SK-N-SH treated with all-trans-retinoic acid at 6 μM for 48 hours (cell line): ENCODE data around the gene CCSER1.

Source experiments
- ATAC-seq: fragments of 200-7000 bp; cut with Tn5 transposase; 3 replicates; pipeline ENCODE4 v1.9.1; 2020; ENCODE audit warnings: mild to moderate bottlenecking, moderate library complexity
- ARNTL ChIP-seq: fragments of 450-650 bp; formaldehyde crosslinking; IDR thresholded peaks from 2 replicates; pipeline ENCODE4 v1.5.0; 2020; ENCODE audit warnings: low read depth, mild to moderate bottlenecking, moderate library complexity, borderline replicate concordance
- BACH2 ChIP-seq: fragments of 250-450 bp; sonication (Bioruptor Pico); IDR thresholded peaks from 2 replicates; pipeline ENCODE4 v1.9.0; 2021; ENCODE audit warnings: mild to moderate bottlenecking, borderline replicate concordance
- CREB5 ChIP-seq: fragments of 250-450 bp; sonication (Bioruptor Pico); IDR thresholded peaks from 2 replicates; pipeline ENCODE4 v1.5.1; 2020; ENCODE audit warnings: low read depth, mild to moderate bottlenecking, moderate library complexity
- CSDC2 ChIP-seq: fragments of 250-450 bp; sonication (Bioruptor Pico); IDR thresholded peaks from 2 replicates; pipeline ENCODE4 v1.5.0; 2020; ENCODE audit warnings: mild to moderate bottlenecking, moderate library complexity
- CSRNP3 ChIP-seq: fragments of 250-450 bp; sonication (Bioruptor Pico); IDR thresholded peaks from 2 replicates; pipeline ENCODE4 v1.5.1; 2021; ENCODE audit warnings: mild to moderate bottlenecking, moderate library complexity
- ESRRG ChIP-seq: fragments of 250-450 bp; sonication (Bioruptor Pico); IDR thresholded peaks from 2 replicates; pipeline ENCODE4 v1.6.1; 2021; ENCODE audit warnings: mild to moderate bottlenecking
- GLIS3 ChIP-seq: fragments of 250-450 bp; sonication (Bioruptor Pico); IDR thresholded peaks from 2 replicates; pipeline ENCODE4 v1.5.0; 2020; ENCODE audit warnings: mild to moderate bottlenecking, moderate library complexity
- ISL1 ChIP-seq: fragments of 250-450 bp; sonication (Bioruptor Pico); IDR thresholded peaks from 2 replicates; pipeline ENCODE4 v2.1.2; 2022; ENCODE audit warnings: mild to moderate bottlenecking, moderate library complexity
- OSR1 ChIP-seq: fragments of 250-450 bp; sonication (Bioruptor Pico); IDR thresholded peaks from 2 replicates; pipeline ENCODE4 v1.8.0; 2022; ENCODE audit warnings: moderate library complexity, mild to moderate bottlenecking, inconsistent platforms
- POU6F1 ChIP-seq: fragments of 250-450 bp; sonication (Bioruptor Pico); IDR thresholded peaks from 2 replicates; pipeline ENCODE4 v1.8.0; 2021; ENCODE audit warnings: low read depth, mild to moderate bottlenecking, moderate library complexity, borderline replicate concordance
- PPARA ChIP-seq: fragments of 250-450 bp; sonication (Bioruptor Pico); IDR thresholded peaks from 2 replicates; pipeline ENCODE4 v1.5.0; 2020; ENCODE audit warnings: mild to moderate bottlenecking, borderline replicate concordance
- RARB ChIP-seq: fragments of 250-450 bp; sonication (Bioruptor Pico); IDR thresholded peaks from 2 replicates; pipeline ENCODE4 v1.8.0; 2021; ENCODE audit warnings: mild to moderate bottlenecking, moderate library complexity
- SNAI2 ChIP-seq: fragments of 250-450 bp; sonication (Bioruptor Pico); IDR thresholded peaks from 2 replicates; pipeline ENCODE4 v1.5.0; 2020; ENCODE audit warnings: mild to moderate bottlenecking, moderate library complexity
- TCF4 ChIP-seq: fragments of 250-450 bp; sonication (Bioruptor Pico); IDR thresholded peaks from 2 replicates; pipeline ENCODE4 v1.8.0; 2021; ENCODE audit warnings: mild to moderate bottlenecking, moderate library complexity, borderline replicate concordance
- TOX ChIP-seq: fragments of 250-450 bp; sonication (Bioruptor Pico); IDR thresholded peaks from 2 replicates; pipeline ENCODE4 v1.8.0; 2021; ENCODE audit warnings: mild to moderate bottlenecking, moderate library complexity, borderline replicate concordance
- TSHZ2 ChIP-seq: fragments of 250-450 bp; sonication (Bioruptor Pico); IDR thresholded peaks from 2 replicates; pipeline ENCODE4 v1.5.0; 2020; ENCODE audit warnings: mild to moderate bottlenecking, moderate library complexity
- ZC3H10 ChIP-seq: fragments of 250-450 bp; sonication (Bioruptor Pico); IDR thresholded peaks from 2 replicates; pipeline ENCODE4 v1.5.1; 2021; ENCODE audit warnings: mild to moderate bottlenecking, moderate library complexity
- ZFP3 ChIP-seq: fragments of 250-450 bp; sonication (Bioruptor Pico); IDR thresholded peaks from 2 replicates; pipeline ENCODE4 v1.5.0; 2020; ENCODE audit warnings: mild to moderate bottlenecking, moderate library complexity
- ZNF565 ChIP-seq: fragments of 450-650 bp; formaldehyde crosslinking; conservative IDR thresholded peaks from 2 replicates; pipeline ENCODE4 v1.5.0; 2020; ENCODE audit warnings: low read depth, mild to moderate bottlenecking, moderate library complexity
- ZNF70 ChIP-seq: fragments of 450-650 bp; formaldehyde crosslinking; IDR thresholded peaks from 2 replicates; pipeline ENCODE4 v1.5.0; 2020; ENCODE audit warnings: mild to moderate bottlenecking, moderate library complexity
- ZNF8 ChIP-seq: fragments of 450-650 bp; formaldehyde crosslinking; IDR thresholded peaks from 2 replicates; pipeline ENCODE4 v1.5.0; 2020; ENCODE audit warnings: mild to moderate bottlenecking, moderate library complexity

CCSER1 gene

GRCh38 chr4:90246816-90247215, 119.6 kb downstream of the CCSER1 start:
- no peak for ATAC-seq
- no peak for TF ChIP-seq ARNTL (CRISPR knock-in tag)
- TF ChIP-seq, all 23 proteins: peak for 0

- no peak for ATAC-seq
- TF ChIP-seq BACH2 (CRISPR knock-in tag) (no peak), CSDC2 (CRISPR knock-in tag) (no peak), GLIS3 (CRISPR knock-in tag) (no peak), TCF4 (CRISPR knock-in tag) (no peak), CREB5 (no peak), ZNF565 (CRISPR knock-in tag) (no peak), ZNF8 (CRISPR knock-in tag) (no peak), OSR1 (CRISPR knock-in tag) (no peak), TSHZ2 (CRISPR knock-in tag) (no peak), ISL1 (no peak), SNAI2 (CRISPR knock-in tag) (no peak), PPARA (CRISPR knock-in tag) (no peak)
Measured at GRCh38 chr4:90254357-90254756, 127.2 kb downstream of the CCSER1 start.

GRCh38 chr4:90274175-90274574, 147.0 kb downstream of the CCSER1 start:
- TF ChIP-seq TSHZ2 (CRISPR knock-in tag) (no peak), POU6F1 (CRISPR knock-in tag) (no peak), ARNTL (CRISPR knock-in tag) (no peak), PPARA (CRISPR knock-in tag) (no peak), ZNF8 (CRISPR knock-in tag) (no peak), ZNF565 (CRISPR knock-in tag) (no peak), GLIS3 (CRISPR knock-in tag) (no peak), ISL1 (no peak), RARB (CRISPR knock-in tag) (no peak), ZC3H10 (CRISPR knock-in tag) (no peak), TOX (CRISPR knock-in tag) (no peak), ESRRG (no peak), CSDC2 (CRISPR knock-in tag) (no peak), CSRNP3 (CRISPR knock-in tag) (no peak), ZFP3 (CRISPR knock-in tag) (no peak), ZNF70 (no peak)

More at GRCh38 chr4:90274175-90274574, 147.0 kb downstream of the CCSER1 start:
- ATAC-seq = no peak
